HCEC 1CT (cell line): ENCODE results near the gene TTLL6.
"Not testable (repeated sequence)": the region's sequence is repeated elsewhere in the genome, so short reads cannot be mapped to it uniquely, and the experiment has no call there.

ENCODE experiments used
- DNase-seq: peaks from one replicate; pipeline ENCODE4 v3.0.0-alpha.2; 2017

Gene TTLL6

DNA sequence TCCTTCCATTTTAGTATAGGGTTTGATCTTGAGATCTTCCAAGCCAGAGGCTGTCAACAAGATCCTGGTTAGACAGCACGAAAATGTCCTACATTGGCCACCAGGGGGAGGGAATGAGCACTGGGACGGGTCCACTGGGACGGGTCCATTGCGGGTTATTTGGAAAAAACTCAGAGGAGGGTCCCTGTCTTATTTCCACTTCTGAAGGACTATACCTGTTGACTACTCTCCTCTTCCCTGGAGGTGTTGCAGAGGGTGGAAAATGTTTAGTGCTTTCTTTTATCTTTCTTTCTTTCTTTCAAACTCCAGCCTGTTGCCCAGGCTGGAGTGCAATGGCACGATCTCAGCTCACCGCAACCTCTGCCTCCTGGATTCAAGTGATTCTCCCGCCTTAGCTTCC, 2.5 kb downstream of the TTLL6 start:
- no peak for DNase-seq

DNA sequence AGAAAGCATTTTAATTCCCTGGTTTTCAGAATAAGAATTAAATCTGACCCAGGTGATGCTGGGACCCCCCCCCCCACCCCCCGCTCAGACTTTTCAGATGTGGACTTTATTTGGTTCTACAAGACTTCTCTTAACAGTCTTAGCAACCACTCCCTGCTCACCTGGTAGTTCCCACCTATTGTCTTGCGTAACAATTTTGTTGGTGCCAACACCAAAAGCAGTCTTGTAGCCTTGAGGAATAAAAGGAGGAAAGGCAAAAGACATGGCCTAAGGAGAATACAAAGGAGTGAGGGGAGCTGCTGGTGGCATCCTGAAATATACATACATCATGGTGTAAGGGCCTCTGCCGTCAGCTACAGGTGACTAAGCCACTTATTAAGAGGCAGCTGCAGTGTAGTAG, 5.0 kb downstream of the TTLL6 start:
- DNase-seq: no peak

DNA sequence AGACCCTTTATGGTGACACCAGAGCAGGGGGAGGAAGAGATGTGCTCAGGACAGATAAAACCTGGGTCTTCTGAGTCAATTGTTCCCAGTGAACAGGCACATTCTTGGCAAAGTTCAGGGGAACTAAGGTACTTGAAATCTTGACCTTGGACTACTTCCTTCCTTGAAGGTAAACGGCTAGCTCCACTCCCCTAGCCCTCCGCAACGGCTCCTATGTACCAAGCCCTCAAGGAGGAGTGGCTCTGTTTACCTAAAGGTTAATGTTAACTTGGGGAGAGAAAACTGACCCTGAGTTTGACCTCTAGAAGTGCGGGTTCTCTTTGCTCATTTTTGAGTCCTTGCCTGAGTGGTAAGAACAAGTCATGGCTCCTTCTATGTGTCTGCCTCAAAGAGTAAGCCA, 7.8 kb downstream of the TTLL6 start:
- DNase-seq: no peak

DNA sequence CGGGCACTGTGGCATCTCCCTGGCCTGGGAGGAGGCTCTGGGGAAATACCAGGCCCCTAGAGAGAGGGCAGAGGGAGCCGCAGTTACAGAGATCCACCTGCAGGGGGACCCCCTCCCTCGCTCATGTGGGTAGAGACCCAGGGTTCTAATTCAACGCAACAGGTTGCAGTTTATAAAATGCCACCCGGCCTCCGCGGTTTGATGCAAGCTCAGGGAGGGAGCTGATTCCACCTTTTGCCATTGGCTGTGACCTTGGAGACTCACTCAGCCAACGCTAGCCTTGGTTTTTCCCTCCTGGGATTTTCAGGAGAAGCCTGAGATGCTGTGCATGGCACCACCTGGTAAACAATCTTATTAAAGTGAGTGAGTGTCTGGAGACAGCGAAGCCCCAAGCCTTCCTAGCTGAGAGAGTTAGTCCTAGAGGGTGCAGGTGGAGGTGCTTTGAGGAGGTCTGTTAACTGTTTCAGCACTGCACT, 12.1 kb downstream of the TTLL6 start:
- peak; percentile 36 for DNase-seq

DNA sequence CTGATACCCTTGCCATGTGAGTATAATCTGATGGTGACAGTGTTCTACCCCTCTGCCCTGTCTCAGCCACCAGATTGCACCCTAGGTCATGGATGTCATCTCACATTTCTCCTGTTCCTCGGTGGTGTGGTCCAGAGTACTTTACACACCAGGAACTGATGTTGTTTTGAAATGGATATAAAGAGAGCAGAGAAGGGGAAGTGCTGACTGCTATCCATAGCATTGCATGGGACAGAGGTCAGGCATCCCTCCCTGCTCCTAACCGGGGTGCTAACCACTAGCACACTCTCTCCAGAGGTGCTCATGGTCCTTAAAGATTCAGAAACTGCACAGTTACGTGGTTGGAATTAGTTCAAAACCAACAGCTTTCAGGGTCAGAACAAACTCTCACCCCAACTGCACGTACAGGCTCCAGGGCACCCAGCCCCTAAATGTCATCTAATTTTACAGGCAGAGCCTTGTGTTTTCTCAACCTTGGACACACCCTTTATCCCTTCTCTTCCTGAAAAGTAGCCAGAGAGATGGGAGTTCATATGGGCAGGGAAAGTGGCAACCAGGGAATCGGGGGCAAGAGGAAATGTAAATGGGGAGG, 16.3 kb downstream of the TTLL6 start:
- no peak for DNase-seq

DNA sequence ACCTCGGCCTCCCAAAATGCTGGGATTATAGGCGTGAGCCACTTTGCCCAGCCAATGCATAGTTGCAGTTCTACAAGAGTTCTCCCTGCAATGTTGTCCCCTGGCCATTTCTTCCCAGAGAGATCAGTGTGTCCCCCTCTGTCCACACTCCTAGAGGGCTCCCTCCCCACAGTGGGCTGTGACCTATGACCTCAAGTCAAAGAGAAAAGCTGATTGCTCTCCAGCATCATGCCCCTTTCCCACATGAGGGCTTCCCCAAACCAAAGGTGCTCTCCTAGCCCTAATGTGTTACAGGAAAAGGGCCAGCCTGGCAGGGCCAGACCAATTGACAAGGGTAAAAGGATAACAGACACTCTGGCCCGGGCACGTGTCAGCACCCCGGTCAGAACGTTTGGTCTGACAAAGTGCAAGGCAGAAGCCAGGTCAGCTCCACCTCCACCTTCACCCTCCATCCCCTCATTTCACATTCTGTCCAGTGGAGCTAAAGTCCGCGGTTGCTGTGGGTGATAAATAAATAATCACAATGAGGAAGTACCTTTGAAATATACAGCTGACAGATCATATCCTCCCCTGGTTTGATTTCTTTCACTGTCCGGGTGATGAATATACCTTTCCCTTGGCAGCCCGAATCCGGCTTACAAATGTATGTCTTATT, 17.8 kb downstream of the TTLL6 start:
- DNase-seq: no peak

DNA sequence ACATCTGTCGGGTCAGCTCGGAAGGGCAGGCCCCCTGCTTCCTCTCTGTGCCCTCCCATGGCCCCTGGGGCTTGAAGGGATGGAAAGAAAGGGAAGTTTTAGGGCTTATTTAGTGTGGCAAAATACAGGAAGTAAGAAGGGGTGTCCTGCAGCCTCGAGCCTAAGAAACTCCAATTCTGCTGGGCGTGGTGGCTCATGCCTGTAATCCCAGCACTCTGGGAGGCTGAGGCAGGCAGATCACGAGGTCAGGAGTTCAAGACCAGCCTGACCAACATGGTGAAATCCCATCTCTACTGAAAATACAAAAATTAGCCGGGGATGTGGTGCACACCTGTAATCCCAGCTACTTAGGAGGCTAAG, 20.9 kb downstream of the TTLL6 start:
- not testable (repeated sequence) for DNase-seq

DNA sequence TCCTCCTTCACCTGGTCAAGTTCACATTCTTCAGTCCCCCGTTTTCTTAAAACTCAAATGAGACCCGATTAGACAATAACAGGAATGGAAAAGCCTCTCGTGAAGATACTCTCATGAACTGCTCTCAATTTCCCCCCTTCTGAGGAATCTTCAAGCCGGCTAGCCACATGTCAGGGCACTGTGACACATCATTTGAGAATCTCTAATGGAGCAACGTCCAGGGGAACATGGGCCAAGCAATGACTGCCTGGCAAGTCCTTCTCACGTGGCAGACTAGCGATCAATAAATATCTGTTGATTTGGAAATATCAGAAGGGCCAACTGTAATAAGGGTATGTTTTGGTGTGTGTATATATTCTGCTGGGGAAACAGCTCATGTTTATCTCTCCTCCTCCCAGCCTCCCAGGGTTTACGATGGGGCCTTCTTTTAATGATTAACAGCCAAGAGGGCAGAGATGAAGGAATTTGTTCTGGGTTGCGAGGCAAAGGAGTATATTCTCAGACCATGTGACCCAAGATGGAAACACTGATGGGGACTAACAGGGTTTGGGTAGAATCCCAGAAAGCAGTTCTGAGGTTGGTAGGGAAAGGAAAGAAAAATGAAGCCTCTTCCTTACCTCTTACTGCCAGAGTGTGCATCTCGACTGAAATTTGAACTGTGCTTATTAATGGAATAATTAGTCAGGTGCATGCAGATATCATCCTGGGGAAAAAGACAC, 21.4 kb downstream of the TTLL6 start:
- DNase-seq: peak; percentile 77

DNA sequence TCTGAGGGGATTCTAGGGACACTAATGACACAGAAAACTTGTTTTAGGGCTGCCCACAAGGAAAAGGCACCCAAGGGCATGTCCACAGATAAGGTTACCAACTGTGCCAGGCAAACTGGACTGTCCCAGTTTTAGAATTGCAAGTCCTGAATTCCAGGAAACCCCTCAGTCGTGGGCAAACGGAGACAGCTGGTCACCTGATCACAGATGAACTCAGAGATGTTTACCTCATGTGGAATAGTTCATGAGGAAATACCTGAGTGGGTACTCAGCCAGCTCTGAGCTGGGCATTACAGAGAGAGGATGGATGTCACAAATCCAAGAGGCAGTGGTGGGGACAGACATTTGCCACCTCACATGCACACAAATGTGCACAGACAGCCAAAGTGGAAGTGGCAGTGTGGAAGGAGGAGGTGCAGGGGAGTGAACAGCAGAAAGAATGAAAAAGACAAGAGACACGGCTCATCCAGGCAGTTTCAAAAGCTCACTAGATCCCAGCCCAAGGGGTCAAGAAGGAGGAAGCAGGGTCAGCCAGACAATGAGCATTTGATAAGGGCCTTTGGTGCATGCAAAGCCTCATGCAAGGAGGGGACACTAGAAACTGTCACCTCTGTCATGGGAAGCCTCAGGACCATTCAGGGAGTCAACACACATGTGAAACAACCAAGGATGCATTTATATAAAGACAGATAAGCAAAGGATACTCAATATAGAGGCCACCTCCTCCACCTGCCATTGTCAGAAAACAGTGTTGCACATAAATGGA, 24.8 kb downstream of the TTLL6 start:
- no peak for DNase-seq

DNA sequence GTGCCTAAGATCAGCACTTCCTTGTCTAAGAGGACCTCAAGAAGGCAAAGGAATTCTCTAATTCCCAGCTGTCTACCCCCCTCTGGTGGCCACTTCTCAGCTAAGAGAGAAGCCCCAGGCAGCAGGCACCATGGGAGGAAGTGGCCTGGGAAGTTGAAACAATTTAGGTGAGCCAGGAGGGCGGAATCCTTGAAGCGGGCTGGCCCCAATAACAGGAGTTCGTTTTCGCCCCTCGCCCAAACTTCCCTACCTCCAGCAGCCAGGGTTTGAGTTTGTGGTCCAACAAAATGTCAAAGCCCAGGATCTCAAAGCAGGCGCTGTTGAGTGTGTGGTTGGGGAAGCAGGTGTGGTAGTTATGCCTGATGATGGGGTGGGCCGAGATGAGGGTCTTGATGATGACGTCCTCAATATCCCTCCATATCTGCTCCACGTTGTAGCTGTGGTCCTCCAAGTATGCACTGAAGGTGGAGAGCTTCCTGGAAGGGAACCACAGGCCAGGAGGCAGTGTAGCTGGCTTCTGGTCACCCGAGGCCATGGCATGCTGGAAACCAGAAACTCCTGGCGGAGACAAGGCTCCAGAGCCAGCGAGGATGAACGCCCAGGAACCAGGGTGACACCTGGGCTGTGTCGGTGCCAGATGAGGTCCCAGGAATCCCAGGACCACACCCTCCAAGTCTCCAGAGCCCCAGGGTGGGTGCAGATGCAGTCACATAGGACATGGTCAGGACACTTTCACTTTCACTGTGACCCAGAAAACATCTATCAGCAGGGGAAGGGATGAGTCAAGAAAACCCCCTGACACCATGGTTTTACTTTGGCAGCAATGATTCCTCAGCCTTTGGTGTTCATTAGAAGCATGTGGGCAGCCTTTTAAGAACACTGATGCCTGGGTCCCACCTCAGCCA, 25.6 kb downstream of the TTLL6 start:
- peak; percentile 76 for DNase-seq

DNA sequence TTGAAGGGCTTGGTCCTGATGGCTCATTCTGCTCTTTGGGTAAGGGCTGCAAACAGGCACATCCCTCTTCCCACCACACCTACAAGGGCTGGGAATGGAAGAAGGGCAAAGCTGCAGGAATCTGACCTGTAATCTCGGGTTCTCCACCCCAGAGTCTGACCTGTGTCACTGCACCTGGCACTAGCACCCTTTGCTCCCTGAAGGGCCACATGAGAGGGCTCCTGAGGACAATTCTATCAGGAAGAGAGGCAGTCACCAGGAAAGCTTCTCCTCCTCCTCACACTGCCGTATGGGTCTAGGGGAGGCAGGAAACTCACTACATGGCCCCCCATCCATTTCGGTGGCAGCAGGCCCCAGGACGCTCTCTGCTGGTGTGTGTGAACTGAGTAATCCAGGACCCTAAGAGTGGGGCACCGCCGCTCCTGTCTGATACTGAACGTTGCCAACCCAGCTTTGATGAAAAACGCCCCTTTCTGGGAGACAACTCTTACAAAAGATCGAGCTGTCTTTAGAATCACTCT, 26.4 kb downstream of the TTLL6 start:
- DNase-seq: no peak

DNA sequence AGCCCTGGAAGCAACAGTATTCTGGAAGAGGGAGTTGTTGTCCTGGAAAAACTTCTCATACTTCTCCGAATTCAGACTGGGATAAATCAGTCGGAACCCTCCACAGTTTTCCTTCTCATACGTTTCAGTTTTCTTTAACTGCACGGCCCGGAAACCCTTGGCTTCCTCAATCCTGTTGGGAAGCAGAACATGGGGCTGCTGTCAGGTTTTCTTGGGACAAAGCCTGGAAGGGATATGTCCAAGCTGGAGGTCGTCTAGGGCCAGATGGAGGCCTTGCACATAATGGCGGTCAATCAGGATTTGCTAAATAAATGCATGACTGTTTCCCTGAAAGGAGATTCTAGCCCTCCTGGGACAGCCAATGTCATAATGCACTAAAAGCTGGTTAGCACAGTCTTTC, 29.2 kb downstream of the TTLL6 start:
- DNase-seq: no peak

DNA sequence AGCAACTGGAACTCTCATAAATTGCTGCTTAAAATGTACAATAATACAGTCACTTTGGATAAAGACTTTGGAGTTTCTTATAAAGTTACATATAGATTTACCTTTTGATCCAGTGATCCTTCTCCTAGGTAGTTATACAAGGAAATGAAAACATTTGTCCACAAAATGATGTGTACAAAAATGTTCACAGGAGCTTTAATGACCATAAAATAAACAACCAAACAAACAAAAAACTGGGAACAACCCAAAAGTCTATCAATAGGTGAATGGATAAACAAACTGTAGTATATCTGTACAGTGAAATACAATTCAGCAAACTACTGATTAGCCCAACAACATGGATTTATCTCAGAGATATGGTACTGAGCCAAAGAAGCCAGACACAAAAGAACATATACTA, 37.6 kb downstream of the TTLL6 start:
- no peak for DNase-seq

DNA sequence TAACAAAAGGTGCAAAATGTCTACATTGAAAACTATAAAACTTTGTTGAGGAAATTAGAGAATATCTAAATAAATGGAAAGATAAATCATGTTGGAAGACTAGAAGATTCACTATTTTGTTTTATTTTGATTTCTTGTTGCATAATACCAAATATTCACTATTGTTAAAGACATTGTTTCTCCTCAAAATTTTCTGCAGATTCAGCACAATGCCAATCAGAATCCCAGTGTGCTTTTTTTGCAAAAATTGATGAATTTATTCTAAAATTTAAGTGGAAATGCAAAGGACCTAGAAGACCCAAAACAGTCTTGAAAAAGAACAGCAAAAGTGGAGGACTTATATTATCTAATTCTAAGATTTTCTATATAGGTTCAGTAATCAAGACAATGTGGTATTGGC, 40.4 kb downstream of the TTLL6 start:
- no peak for DNase-seq

DNA sequence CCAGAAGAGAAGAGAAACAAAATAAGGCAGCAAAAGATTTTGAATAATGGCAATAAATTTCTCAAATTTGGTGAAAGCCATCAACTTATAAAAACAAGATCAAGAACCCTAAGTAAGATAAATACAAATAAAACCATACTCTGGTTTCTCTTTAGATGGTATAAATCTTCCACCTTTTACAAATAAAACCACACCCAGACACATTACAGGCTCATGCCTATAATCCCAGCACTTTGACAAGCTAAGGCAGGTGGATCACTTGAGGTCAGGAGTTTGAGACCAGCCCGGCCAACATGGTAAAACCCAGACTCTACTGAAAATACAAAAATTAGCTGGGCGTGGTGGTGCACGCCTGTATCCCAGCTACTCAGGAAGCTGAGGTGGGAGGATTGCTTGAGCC, 43.8 kb downstream of the TTLL6 start:
- no peak for DNase-seq

DNA sequence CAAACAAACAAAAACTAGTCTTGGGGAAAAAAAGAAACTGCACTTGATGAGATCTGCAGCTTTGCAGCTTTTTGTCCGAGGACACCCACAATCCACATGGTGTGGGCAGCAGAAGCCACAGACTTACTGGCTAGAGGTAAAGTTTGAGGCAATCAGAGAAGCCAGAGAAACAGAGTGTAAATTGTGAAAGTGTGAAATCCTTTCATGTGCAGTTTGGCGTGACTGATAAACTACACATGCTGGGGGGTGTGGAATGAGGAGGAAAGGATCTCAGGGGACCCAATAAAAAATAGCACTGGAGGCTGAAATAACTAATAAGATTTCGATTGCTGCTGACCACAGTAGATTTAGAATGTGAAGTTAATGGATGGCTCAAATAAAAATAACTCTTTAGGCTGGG, 46.1 kb downstream of the TTLL6 start:
- no peak for DNase-seq

DNA sequence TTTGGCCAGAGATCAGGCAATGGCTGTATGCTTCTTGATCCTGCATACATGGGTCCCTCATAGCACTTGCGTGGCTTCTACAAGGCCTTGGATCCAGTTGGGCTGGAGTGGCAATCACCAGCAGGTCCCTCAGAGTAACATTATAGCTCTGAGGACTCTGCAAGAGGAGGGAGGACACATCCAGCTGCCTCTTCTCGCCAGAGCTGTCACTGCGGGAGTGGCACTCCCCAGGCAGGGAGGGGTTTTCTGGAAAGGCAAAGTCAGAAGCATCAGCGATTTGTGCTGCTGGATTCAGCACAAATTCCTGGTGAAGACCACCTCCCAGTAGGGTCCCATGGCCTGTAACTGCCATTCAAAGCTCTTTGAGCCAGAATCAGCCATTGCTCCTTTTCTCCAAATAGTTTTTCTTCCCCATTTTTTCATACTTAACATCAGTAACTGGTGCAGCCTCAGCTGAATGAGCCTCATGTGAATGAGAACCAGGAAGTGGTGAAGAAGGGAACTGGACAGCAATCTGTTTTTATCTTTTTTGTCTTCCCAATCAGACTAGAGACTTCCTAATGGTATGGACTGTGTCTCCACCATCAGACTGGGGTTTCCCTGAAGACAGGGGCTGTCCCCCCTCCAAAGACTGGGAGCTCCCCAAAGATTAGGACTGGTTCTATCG, 47.9 kb downstream of the TTLL6 start:
- DNase-seq: no peak

DNA sequence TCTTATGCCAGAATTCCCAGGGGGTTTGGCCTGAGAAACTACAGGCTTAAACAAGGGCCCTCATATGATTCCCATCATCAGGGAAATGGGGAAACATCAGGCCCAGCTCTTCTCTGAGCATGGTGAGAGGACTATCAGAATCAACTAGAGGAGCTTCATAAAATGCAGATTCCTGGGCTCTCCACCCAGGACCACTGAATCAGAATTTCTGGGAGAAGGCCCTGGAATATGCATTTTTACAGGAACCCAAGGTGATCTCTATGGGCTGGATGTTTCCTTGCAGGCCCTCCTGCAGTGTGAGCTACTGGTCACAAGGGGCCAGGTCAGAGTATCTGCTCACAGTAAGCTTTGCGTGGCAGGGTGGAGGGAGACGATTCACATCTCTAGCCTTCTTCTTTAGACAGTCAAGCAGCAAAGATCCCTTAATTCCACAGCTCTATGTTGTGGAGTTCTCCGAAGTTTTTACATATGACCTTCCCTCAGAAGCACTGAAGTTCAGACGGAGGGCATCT, 49.7 kb downstream of the TTLL6 start:
- DNase-seq: no peak

DNA sequence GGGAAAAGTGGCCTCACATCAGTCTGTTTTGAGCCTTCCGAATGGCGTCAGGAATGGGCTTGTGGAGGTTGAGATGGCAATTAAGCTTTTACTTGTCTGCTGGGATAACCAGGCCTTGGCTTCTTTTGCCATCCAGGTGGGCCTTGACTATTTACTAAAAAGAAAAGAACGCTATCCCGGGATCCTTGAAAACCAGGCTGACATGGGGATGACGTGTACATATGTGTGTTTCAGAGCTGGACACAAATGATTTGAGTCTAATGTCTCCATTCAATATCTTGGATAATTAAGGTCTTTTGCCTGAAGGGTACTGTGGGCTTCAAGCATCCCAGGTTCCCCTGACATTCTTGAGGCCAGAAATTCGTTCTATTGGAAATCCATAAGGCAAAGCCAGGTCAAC, 55.9 kb downstream of the TTLL6 start:
- DNase-seq: no peak

DNA sequence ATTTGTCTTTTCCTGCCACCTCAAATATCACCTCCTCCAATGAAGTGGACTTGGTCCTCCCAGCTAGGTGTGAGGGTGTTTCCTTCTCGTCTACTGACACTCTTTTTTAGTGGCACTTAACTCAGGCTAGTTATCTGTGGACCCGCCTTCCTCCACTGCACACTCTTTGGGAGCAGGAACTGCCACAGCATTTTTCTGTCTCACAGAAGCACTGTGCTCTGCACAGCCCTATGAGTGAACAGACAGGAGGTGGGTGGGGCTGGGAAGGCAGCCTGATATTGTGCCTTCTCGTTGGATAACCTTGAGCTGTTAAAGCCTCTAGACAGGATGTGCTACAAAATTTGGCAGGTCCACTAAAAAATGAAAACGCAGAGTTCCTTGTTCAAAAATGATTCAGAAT, 56.6 kb downstream of the TTLL6 start:
- DNase-seq: no peak

DNA sequence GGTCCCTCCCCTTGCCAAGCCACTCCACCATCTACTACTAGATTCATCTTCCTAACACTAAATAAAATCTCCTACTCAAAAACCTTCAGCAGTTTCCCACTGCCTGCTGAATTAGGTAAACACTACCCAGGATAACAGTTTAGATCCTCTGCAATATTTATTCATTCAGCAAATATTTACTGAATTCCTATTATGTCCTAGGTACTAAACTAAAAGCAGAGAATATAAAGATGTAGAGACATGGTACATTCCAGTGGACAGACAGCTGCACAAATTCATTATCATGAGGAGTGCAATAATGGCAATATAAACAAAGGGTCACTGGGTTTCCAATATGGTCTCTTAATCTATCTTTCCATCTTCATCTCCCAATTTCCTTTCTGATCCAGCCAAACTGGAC, 57.7 kb downstream of the TTLL6 start:
- DNase-seq: no peak

DNA sequence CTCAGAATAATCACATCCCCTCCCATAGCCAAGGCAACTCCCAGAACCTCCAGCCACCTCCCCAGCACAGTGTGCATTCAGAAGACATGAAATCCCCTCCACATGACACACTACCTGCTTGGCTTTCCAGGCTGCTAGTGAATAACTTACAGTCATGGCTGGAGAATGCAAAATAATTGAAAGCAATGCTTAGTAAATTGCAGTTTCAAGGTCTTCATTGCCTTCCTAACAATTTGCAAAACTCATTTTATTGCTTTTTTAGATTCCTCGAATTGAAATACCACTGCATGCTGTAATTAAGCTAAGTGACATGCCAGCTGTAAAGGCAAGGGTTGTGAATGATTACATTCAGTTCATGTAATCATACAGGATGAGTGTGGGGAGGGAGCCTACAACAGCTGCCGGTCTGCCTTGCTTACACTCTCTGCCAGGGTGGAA, 59.5 kb downstream of the TTLL6 start:
- no peak for DNase-seq
